GM12878 (cell line): Measurements from ENCODE around the gene GLRX5. TPM values are rescaled to one million over a fixed set of nuclear protein-coding genes. Genes with fewer than 3 reads are reported as not detected.

Source experiments
- ATAC-seq: fragments of 200-7000 bp; cut with Tn5 transposase; 3 replicates; pipeline ENCODE4 v1.9.1; 2020; ENCODE audit warnings: mild to moderate bottlenecking, moderate library complexity
- BruUV-seq: library from RNA; stranded (reverse); fragments of 400-500 nt; replicated peaks from 2 replicates; lab custom pipeline; 2021; lab: Mats Ljungman, UMichigan
- CTCF ChIA-PET: fragments of 300-600 bp; sonication (Branson Sonifier 250); formaldehyde crosslinking; extraction: SDS; loops from one replicate; lab custom pipeline; 2021; ENCODE audit warnings: inconsistent platforms; lab: Yijun Ruan, JAX
- POLR2A ChIA-PET: fragments of 350-600 bp; formaldehyde crosslinking; extraction: SDS; loops from one replicate; lab custom pipeline; 2021; ENCODE audit warnings: inconsistent platforms; lab: Charles Lee
- RAD21 ChIA-PET: fragments of 300-600 bp; sonication (Branson Sonifier 250); formaldehyde crosslinking; loops from one replicate; lab custom pipeline; 2023; ENCODE audit warnings: antibody characterized with exemption; ENCODE audit not compliant: unreplicated experiment; lab: Charles Lee
- SMC1A ChIA-PET: fragments of 300-600 bp; sonication (Branson Sonifier 250); formaldehyde crosslinking; loops from one replicate; lab custom pipeline; 2023; ENCODE audit not compliant: unreplicated experiment, uncharacterized antibody; lab: Charles Lee
- DNase-seq: peaks from one replicate; pipeline ENCODE4 v3.0.0-alpha.2; 2011; ENCODE audit warnings: low read depth, low spot score
- FAIRE-seq: peaks from 3 replicates; lab custom pipeline; 2011; peaks lifted over from hg19 to GRCh38; lab: Jason Lieb, UNC
- H2AFZ ChIP-seq: 2 replicates; pipeline ENCODE4 v1.6.0; 2011; ENCODE audit warnings: low read depth, low read length, control low read depth; ENCODE audit not compliant: control insufficient read depth
- H3K27ac ChIP-seq: 2 replicates; pipeline ENCODE4 v1.5.1; 2011; ENCODE audit warnings: control low read depth; ENCODE audit not compliant: control insufficient read depth, insufficient read depth
- H3K27me3 ChIP-seq, 2 experiments: replicated peaks in 1 of 2; 2 replicates each; pipeline versions ENCODE4 v1.6.0 to v1.6.1; 2011; ENCODE audit warnings: low read length in 1 of 2; ENCODE audit not compliant: control insufficient read depth in 2 of 2, insufficient read depth in 2 of 2
- H3K36me3 ChIP-seq, 2 experiments: 2 replicates each; pipeline ENCODE4 v1.5.1; 2011; ENCODE audit warnings: low read length in 1 of 2; ENCODE audit not compliant: control insufficient read depth in 2 of 2, insufficient read depth in 2 of 2
- H3K4me1 ChIP-seq: 2 replicates; pipeline ENCODE4 v1.6.1; 2011; ENCODE audit warnings: mild to moderate bottlenecking, low read length, moderate library complexity, mixed read lengths; ENCODE audit not compliant: control insufficient read depth, insufficient read depth
- H3K4me2 ChIP-seq: 2 replicates; pipeline ENCODE4 v1.6.0; 2011; ENCODE audit warnings: control low read depth; ENCODE audit not compliant: control insufficient read depth, insufficient read depth
- H3K4me3 ChIP-seq: fragments of 200-600 bp; sonication (generic); 2 replicates; pipeline ENCODE4 v1.5.1; 2016
- H3K79me2 ChIP-seq: 2 replicates; pipeline ENCODE4 v1.6.0; 2011; ENCODE audit warnings: low read length; ENCODE audit not compliant: control insufficient read depth, insufficient read depth
- H3K9ac ChIP-seq: 2 replicates; pipeline ENCODE4 v1.8.0; 2011; ENCODE audit warnings: low read length, control low read depth, mixed read lengths; ENCODE audit not compliant: control insufficient read depth, insufficient read depth
- H3K9me3 ChIP-seq: replicated peaks from 3 replicates; pipeline ENCODE4 v1.5.1; 2011; ENCODE audit warnings: mild to moderate bottlenecking, low read length; ENCODE audit not compliant: control insufficient read depth, insufficient read depth
- H4K20me1 ChIP-seq: 2 replicates; pipeline ENCODE4 v1.6.0; 2011; ENCODE audit not compliant: control insufficient read depth, insufficient read depth
- BHLHE40 ChIP-seq, 2 experiments: fragments of 450-650 bp in 1 of 2; IDR thresholded peaks; 2 replicates each; pipeline ENCODE4 v1.6.1; 2011 to 2017; ENCODE audit warnings: low read depth in 2 of 2, borderline replicate concordance in 1 of 2, improper control_type of control experiment in 1 of 2, low read length in 1 of 2, mild to moderate bottlenecking in 1 of 2
- CREM ChIP-seq: IDR thresholded peaks from 2 replicates; pipeline ENCODE4 v1.6.1; 2014; ENCODE audit warnings: antibody characterized with exemption, low read depth
- GATAD2B ChIP-seq: fragments of 450-650 bp; conservative IDR thresholded peaks from 2 replicates; pipeline ENCODE4 v1.6.1; 2017; ENCODE audit warnings: low read depth, mild to moderate bottlenecking, moderate library complexity
- MTA3 ChIP-seq: IDR thresholded peaks from 2 replicates; pipeline ENCODE4 v1.6.1; 2012; ENCODE audit warnings: low read length, inconsistent platforms, borderline replicate concordance
- PKNOX1 ChIP-seq: fragments of 450-650 bp; IDR thresholded peaks from 2 replicates; pipeline ENCODE4 v1.6.1; 2016; ENCODE audit warnings: mild to moderate bottlenecking
- POLR2AphosphoS5 ChIP-seq: IDR thresholded peaks from 2 replicates; pipeline ENCODE4 v1.6.1; 2011; ENCODE audit warnings: mild to moderate bottlenecking, low read length, inconsistent platforms
- SPI1 ChIP-seq: IDR thresholded peaks from 2 replicates; pipeline ENCODE4 v1.6.1; 2011; ENCODE audit warnings: low read depth, mild to moderate bottlenecking, low read length, moderate library complexity, borderline replicate concordance; ENCODE audit not compliant: insufficient read depth
- TCF12 ChIP-seq: IDR thresholded peaks from 2 replicates; pipeline ENCODE4 v1.6.1; 2011; ENCODE audit warnings: low read depth, mild to moderate bottlenecking, low read length
- TCF3 ChIP-seq: IDR thresholded peaks from 2 replicates; pipeline ENCODE4 v1.6.1; 2012; ENCODE audit warnings: low read depth, mild to moderate bottlenecking, low read length, borderline replicate concordance; ENCODE audit not compliant: insufficient read depth
- WGBS: methylation state at CpG from one replicate; pipeline ENCODE4 v1.1.6; 2016; ENCODE audit warnings: low lambda C conversion rate; ENCODE audit not compliant: insufficient replicate concordance, insufficient coverage; ENCODE audit errors: missing lambda C conversion rate; 5-methylcytosine and 5-hydroxymethylcytosine counted together
- in situ Hi-C: fragments of 300-500 bp; cut with MboI; formaldehyde crosslinking; loops from 9 replicates; pipeline ENCODE4 v1.14.3; 2018; ENCODE audit warnings: mixed read lengths
- intact Hi-C: fragments of 100-400 bp; cut with micrococcal nuclease; formaldehyde crosslinking; loops from one replicate; pipeline ENCODE4 v1.14.2; 2022; ENCODE audit not compliant: unreplicated experiment
- polyA plus RNA-seq, 11 experiments: library from polyadenylated mRNA; depleted of rRNA in 4 of 11; unstranded in 6 of 11; stranded (reverse) in 5 of 11; fragments of >200 nt; fragmentation: Nextera tagmentation in 4 of 11; fragmentation: Illumina TruSeq in 1 of 11; extraction: Ambion mirVana in 4 of 11; extraction: Trizol in 1 of 11; gene quantifications; 1 replicate in 1 of 11; 2 replicates in 10 of 11; pipeline versions ENCODE4 v1.2.1 to v1.2.3, GENCODE V29; 2011 to 2016; ENCODE audit warnings: inconsistent platforms in 2 of 11, missing spikeins in 2 of 11, low read depth in 1 of 11
- total RNA-seq, 4 experiments: library from RNA; depleted of rRNA in 3 of 4; stranded (reverse); fragments of >200 nt in 3 of 4; fragmentation: Illumina TruSeq in 1 of 4; extraction: Trizol in 1 of 4; gene quantifications; 2 replicates each; pipeline versions ENCODE4 v1.2.1 to v1.2.3, GENCODE V29; 2013 to 2021

Gene GLRX5
- total and polyA plus RNA-seq, 10 of the 15 experiments (the other 5 are each of a cell fraction or from before 2014, with no cell fraction given): 12.8 to 139 (median 55.4) TPM

GRCh38 chr14:95496690-95497259, 38.1 kb upstream of the GLRX5 start:
- Histone ChIP-seq H3K4me2 (peak overlapping the region; percentile 96), H2AFZ (no peak overlapping the region), H4K20me1 (no peaks in the 10 kb centered on the region), H3K36me3 (peaks cover 5 to 14% of the 10 kb centered on the region in 2 experiments), H3K4me1 (peaks cover 71% of the 10 kb centered on the region), H3K27me3 (no peaks in the 10 kb centered on the region), H3K9ac (peak overlapping the region; percentile 40; the same call in 1 of the 2 replicates), H3K27ac (peak overlapping the region; percentile 98), H3K4me3 (no peak overlapping the region), H3K79me2 (peaks cover 81% of the 10 kb centered on the region), H3K9me3 (no peaks in the 10 kb centered on the region; the same call in 1 of the 3 replicates)
- DNase-seq: no peak
- ChIA-PET RAD21 (interaction anchor here (0.9 to 6.5 kb wide), 8 partner anchors 9 to 54 kb away, joined by 3 to 49 read pairs (median 9); partner anchors contain the start of gene SYNE3), POLR2A (interaction anchor here (1.3 to 17.4 kb wide), 3 partner anchors 10 to 26 kb away, joined by 6 to 276 read pairs (median 58); partner anchors contain the start of gene SYNE3), SMC1A (interaction anchor here (1.0 to 8.8 kb wide), 14 partner anchors 7 to 54 kb away, joined by 3 to 69 read pairs (median 6); no protein-coding TSS in a partner anchor), CTCF (interaction anchor here (1.0 to 6.0 kb wide), 9 partner anchors 9 to 54 kb away, joined by 3 to 36 read pairs (median 5); partner anchors contain the start of genes GLRX5 and SYNE3)
- WGBS: 3% methylated on average over 4 of the region's 4 CpGs
- no TSS peak for BruUV-seq
- FAIRE-seq: no peak
- no peak for ATAC-seq
- intact Hi-C loops (loop anchor here (5.0 kb wide), 1 partner anchor 36 kb away; no protein-coding TSS in a partner anchor), in situ Hi-C loops (no loop called here)
- TF ChIP-seq SPI1 (peak; percentile 59; the same call in 1 of the 2 replicates), POLR2AphosphoS5 (no peak)

GRCh38 chr14:95497561-95498011, 37.3 kb upstream of the GLRX5 start:
- no peak overlapping the region for H3K4me3 ChIP-seq
- peaks cover 82% of the 10 kb centered on the region for H3K79me2 ChIP-seq
- ChIA-PET POLR2A (interaction anchor here (0.6 to 17.4 kb wide), 2 partner anchors 18 to 47 kb away, joined by 8 to 276 read pairs; partner anchors contain the start of gene SYNE3), SMC1A (interaction anchor here (1.0 to 8.8 kb wide), 6 partner anchors 6 to 55 kb away, joined by 3 to 69 read pairs (median 16); no protein-coding TSS in a partner anchor), RAD21 (interaction anchor here (2.0 to 6.5 kb wide), 4 partner anchors 10 to 21 kb away, joined by 9 to 49 read pairs (median 14); partner anchors contain the start of gene SYNE3), CTCF (interaction anchor here (1.1 to 6.0 kb wide), 5 partner anchors 9 to 30 kb away, joined by 4 to 36 read pairs (median 8); partner anchors contain the start of gene SYNE3)
- FAIRE-seq: no peak
- no peaks in the 10 kb centered on the region for H3K9me3 ChIP-seq
- no peaks in the 10 kb centered on the region for H3K27me3 ChIP-seq
- intact Hi-C loops (loop anchor here (5.0 kb wide), 1 partner anchor 35 kb away; no protein-coding TSS in a partner anchor), in situ Hi-C loops (no loop called here)
- no peak overlapping the region for H2AFZ ChIP-seq
- no peak for DNase-seq
- WGBS: 11% methylated on average over 9 of the region's 9 CpGs
- peaks cover 9 to 18% of the 10 kb centered on the region in 2 experiments for H3K36me3 ChIP-seq
- ATAC-seq: no peak
- H3K4me2 ChIP-seq: peak overlapping the region; percentile 96
- no TSS peak for BruUV-seq
- peak overlapping the region; percentile 98 for H3K27ac ChIP-seq
- peaks cover 77% of the 10 kb centered on the region for H3K4me1 ChIP-seq
- H4K20me1 ChIP-seq: no peaks in the 10 kb centered on the region
- no peak overlapping the region for H3K9ac ChIP-seq
- TF ChIP-seq TCF3: 0 out of 2 replicates have a peak, but pooled peaks have one; percentile 47
- 0 out of 2 replicates have a peak, but pooled peaks have one; percentile 31 for TF ChIP-seq CREM
- TF ChIP-seq BHLHE40 (IDR thresholded peaks at IDR 0.05; ENCODE audit: borderline replicate concordance in 1 of 2, low read depth in 2 of 2, low read length in 1 of 2): peak; percentile 46 to 62; a peak in 3 of 4 replicates
- no peak for TF ChIP-seq GATAD2B
- no peak for TF ChIP-seq MTA3
- no peak for TF ChIP-seq TCF12
- peak; percentile 39; the same call in 1 of the 2 replicates for TF ChIP-seq PKNOX1
